Rectal smooth muscle tissue (tissue), 1 donor: ENCODE measurements around the gene FAF2.
"Not testable (repeated sequence)": the region's sequence is repeated elsewhere in the genome, so short reads cannot be mapped to it uniquely, and the experiment has no call there.

ENCODE experiments used
- H3K27ac ChIP-seq: one replicate; pipeline ENCODE4 v1.7.0; 2013; ENCODE audit warnings: low read depth, low read length, inconsistent platforms
- H3K27me3 ChIP-seq: one replicate; pipeline ENCODE4 v1.7.0; 2013; ENCODE audit warnings: low read length; ENCODE audit not compliant: control insufficient read depth, insufficient read depth
- H3K36me3 ChIP-seq: one replicate; pipeline ENCODE4 v1.7.0; 2013; ENCODE audit warnings: low read length; ENCODE audit not compliant: control insufficient read depth, insufficient read depth
- H3K4me1 ChIP-seq: one replicate; pipeline ENCODE4 v1.7.0; 2013; ENCODE audit warnings: low read length; ENCODE audit not compliant: control insufficient read depth, insufficient read depth
- H3K4me3 ChIP-seq: one replicate; pipeline ENCODE4 v1.7.0; 2013; ENCODE audit warnings: low read length
- H3K9ac ChIP-seq: one replicate; pipeline ENCODE4 v1.7.0; 2013; ENCODE audit warnings: low read length

Gene FAF2

DNA sequence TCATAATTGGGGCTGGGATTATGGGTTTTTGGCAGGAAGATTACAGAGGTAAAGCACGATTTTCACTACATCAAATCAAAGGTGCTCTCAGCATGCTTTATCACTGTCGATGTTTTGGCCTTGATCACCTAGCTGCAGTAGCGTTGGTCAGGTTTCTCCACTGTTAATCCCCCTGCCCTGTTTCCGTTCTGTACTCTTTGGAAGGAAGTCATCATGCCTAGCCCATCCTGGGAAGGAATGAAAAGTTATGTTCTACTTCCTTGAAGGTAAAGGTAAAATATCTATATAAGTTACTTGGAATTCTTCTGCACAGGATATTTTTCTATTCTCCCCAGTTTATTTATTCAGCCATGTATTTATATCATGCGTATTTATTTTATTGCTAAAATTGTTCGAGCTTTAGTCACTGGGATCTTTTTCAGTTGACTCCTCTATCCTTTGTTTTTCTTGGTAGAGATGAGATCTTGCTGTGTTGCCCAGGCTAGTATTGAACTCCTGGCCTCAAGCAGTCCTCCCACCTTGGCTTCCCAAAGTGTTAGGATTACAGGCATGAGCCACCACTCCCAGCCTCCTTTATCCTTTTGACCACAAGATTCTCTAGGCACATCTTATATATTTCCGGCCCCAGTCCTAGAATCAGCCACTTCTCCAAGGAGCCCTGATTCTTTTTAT, 25.3 kb downstream of the FAF2 start:
- H3K36me3 ChIP-seq, result peaks cover 2% of the 10 kb centered on the region

DNA sequence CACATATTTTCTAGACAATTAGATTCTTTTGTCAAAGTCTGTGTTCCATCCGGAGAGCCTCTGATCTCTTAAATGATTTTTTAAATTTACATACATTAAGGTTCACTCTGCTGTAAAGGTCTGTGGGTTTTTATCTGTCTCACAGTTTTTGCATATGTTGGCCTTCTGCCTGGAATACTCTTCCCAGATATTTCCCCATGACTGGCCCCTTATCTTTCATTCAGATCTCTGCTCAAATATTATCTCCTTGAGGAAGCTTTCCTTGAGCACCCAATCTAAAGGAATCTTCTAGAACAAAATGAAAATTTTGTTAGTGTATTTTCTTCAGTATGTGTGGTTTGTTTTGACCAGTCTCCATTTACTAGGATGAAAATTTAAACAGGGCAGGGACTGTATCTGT, 26.3 kb downstream of the FAF2 start:
- no peak overlapping the region for H3K4me3 ChIP-seq
- no peaks in the 10 kb centered on the region for H3K4me1 ChIP-seq
- no peaks in the 10 kb centered on the region for H3K27me3 ChIP-seq
- no peak overlapping the region for H3K27ac ChIP-seq
- H3K9ac ChIP-seq, result no peak overlapping the region
- peaks cover 2% of the 10 kb centered on the region for H3K36me3 ChIP-seq

More for the DNA sequence above, 25.3 kb downstream of the FAF2 start:
- Histone ChIP-seq H3K27me3 (no peaks in the 10 kb centered on the region), H3K4me3 (no peak overlapping the region), H3K9ac (no peak overlapping the region), H3K4me1 (no peaks in the 10 kb centered on the region), H3K27ac (no peak overlapping the region)

DNA sequence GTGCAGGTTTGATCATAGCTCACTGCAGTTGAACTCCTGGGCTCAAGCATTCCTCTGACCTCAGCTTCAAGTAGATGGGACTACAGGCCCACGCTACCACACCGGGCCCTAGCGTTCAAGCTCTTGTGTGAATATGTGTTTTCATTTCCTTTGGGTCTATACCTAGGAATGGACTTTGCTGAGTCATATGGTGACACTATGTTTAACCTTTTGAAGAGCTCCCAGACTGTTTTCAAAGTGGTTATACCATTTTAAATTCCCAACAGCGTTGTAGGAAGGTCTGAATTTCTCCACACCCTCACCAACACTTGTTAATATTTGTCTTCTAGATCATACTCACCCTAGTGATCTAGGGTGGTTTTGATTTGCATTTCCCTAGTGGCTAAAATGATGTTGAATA, 33.5 kb downstream of the FAF2 start:
- H3K4me1 ChIP-seq, result no peaks in the 10 kb centered on the region
- H3K4me3 ChIP-seq, result no peak overlapping the region
- H3K9ac ChIP-seq, result no peak overlapping the region
- no peaks in the 10 kb centered on the region for H3K27me3 ChIP-seq
- peaks cover 7% of the 10 kb centered on the region for H3K36me3 ChIP-seq
- H3K27ac ChIP-seq, result no peak overlapping the region

DNA sequence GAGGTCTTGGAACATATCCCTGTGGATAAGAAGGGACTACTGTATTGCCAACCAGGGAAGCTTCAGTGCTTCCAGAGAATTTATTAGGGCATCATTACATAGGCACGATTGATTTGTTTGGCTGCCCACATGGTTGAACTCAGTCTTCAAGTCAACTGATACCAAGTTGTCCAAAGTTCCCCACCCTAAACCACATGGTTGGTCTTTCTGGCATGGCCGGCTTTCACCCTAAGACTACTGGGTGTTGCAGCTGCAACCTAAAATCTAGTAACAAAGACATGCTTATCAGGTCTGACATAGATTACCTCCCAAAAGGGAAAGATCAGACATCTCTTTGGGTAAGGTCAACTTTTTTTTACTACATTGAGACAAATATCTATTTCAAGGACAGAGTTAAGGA, 37.0 kb downstream of the FAF2 start:
- Histone ChIP-seq H3K36me3 (peaks cover 7% of the 10 kb centered on the region), H3K27ac (no peak overlapping the region), H3K9ac (no peak overlapping the region), H3K4me3 (no peak overlapping the region), H3K4me1 (no peaks in the 10 kb centered on the region), H3K27me3 (no peaks in the 10 kb centered on the region)

DNA sequence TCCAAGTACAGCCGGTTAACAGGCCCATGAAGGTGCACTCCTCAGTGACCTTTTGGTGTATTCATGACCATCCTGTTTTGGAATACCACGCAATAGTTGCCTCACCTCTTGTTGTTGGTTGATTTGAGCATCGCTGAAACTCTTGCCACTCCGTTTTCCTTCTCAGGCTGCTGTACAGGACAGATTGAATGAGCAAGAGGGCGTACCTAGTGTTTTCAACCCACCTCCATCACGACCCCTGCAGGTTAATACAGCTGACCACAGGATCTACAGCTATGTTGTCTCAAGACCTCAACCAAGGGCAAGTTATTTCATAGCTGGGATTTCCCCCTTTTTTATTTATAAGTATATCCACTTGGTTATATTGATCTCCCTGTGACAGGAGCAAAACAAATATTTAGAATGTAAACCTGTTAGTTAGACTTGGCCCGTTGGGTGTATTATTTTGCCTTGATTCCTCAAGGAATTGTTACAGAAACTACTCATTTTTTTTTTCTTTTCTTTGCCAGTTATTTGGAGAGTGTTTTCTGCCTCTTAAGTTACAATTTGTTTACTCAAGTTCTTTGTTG, 38.1 kb downstream of the FAF2 start:
- Histone ChIP-seq H3K36me3 (peaks cover 9% of the 10 kb centered on the region), H3K27ac (no peak overlapping the region), H3K4me1 (no peaks in the 10 kb centered on the region), H3K4me3 (no peak overlapping the region), H3K27me3 (no peaks in the 10 kb centered on the region), H3K9ac (no peak overlapping the region)

DNA sequence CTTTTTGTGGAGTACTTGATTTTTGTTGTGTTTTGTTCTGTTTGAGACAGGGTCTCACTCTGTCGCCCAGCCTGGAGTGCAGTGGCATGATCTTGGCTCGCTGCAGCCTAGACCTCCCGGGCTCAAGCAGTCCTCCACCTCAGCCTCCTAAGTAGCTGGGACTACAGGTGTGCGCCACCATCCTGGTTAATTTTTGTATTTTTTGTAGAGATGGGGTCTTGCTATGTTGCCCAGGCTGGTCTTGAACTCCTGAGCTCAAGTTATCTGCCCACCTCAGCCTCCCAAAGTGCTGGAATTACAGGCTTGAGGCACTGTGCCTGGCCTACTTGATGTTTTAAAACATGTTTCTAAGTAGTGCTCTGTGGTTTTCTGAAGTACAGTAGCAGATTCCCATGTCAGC, 39.0 kb downstream of the FAF2 start:
- not testable (repeated sequence) for H3K4me1 ChIP-seq, H3K27me3 ChIP-seq, H3K36me3 ChIP-seq, H3K27ac ChIP-seq, H3K9ac ChIP-seq, H3K4me3 ChIP-seq

DNA sequence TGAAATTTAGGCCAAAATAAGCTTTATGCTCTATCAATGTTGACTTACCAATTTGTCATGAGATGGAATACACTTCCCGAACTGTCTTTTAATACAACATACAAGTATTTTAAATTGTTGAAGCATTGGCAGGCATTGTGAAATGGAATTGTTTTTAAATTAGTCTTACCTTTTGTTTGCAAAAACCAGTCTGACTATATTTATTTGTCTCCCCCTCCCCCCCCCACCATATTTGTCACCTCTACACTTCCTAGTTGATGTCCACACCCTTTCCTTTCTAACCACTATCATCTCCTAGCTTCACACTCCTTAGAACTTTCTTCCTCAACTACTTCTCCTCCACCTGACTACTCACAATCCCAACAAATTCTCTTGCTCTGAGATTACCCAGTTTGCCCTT, 40.9 kb downstream of the FAF2 start:
- Histone ChIP-seq H3K9ac (no peak overlapping the region), H3K27me3 (no peaks in the 10 kb centered on the region), H3K4me1 (no peaks in the 10 kb centered on the region), H3K27ac (no peak overlapping the region), H3K36me3 (peaks cover 18% of the 10 kb centered on the region), H3K4me3 (no peak overlapping the region)

DNA sequence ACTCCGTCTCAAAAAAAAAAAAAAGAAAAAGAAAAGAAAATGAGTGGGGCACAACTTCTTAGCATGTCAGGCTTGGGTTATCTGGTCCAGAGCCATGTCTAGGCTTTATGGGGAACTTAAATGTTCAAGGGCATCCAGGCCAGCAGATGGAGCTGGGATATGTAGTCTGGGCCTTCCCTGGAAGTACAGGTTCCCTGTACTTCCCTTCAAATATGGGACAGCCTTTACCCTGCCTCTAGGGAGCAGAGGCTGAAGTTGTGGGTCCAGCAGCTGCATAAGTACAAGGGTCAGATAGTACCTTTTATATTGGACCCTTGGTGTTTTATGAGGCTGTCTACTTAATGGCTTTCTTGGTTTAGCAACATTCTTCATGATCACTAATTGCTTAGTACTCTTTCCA, 42.1 kb downstream of the FAF2 start:
- Histone ChIP-seq H3K9ac (no peak overlapping the region), H3K4me3 (no peak overlapping the region), H3K4me1 (no peaks in the 10 kb centered on the region), H3K27me3 (no peaks in the 10 kb centered on the region), H3K36me3 (peaks cover 21% of the 10 kb centered on the region), H3K27ac (no peak overlapping the region)

DNA sequence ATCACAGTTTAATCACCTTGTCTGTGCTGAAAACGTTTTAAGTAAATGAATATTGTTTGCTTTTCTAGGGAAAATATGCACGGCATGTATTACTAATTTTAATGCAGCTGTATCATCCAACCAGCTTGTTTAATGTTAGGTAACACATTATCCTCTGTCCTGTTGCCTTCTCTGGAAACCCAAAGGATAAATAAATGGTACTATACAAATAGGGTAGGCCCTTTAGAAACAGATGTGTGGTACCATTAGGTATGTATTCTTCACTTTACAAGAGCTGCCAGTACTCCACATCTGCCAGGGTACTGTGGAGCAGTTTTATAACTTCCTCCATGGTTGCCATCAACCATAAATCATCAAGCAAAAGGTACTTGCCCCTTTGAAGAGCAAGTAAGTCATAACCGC, 42.9 kb downstream of the FAF2 start:
- H3K9ac ChIP-seq, result no peak overlapping the region
- no peak overlapping the region for H3K27ac ChIP-seq
- H3K4me1 ChIP-seq, result no peaks in the 10 kb centered on the region
- peaks cover 24% of the 10 kb centered on the region for H3K36me3 ChIP-seq
- no peaks in the 10 kb centered on the region for H3K27me3 ChIP-seq
- H3K4me3 ChIP-seq, result no peak overlapping the region

DNA sequence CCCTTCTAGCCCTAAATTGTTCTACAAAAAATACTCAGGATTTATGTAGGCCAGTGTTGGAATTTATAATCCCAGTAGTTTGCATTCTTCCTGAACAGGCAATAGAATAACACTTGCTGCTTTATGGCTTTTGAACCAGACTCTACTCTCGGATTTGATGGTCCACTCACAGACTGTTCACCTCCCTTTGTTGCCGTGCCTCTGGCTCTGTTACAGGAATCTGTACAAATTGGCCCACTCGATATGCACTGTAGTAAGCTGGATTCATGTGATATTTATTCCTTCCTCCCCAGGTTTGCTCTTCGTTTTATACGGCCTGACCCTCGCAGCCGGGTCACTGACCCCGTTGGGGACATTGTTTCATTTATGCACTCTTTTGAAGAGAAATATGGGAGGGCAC, 43.7 kb downstream of the FAF2 start:
- no peaks in the 10 kb centered on the region for H3K4me1 ChIP-seq
- no peak overlapping the region for H3K9ac ChIP-seq
- peaks cover 32% of the 10 kb centered on the region for H3K36me3 ChIP-seq
- H3K27me3 ChIP-seq, result no peaks in the 10 kb centered on the region
- H3K4me3 ChIP-seq, result no peak overlapping the region
- H3K27ac ChIP-seq, result no peak overlapping the region

DNA sequence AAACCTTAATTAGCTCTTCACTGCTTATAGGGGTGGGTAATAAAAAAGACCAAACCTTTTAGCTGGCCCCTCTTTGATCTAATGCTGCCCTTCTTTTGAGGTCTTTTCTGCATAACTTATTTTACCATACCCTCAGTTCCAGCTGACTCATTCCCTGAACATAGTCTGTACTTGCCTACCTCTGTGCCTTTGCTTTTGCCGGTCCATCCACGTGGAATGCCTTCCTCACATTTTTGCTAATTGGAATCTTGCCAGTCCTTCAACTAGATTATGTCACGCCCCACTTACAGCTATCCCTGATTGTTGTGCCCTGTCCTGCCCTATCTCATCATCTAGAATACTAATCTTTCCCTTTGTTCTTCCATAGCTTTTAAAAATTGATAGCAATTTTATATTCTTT, 44.2 kb downstream of the FAF2 start:
- Histone ChIP-seq H3K4me3 (no peak overlapping the region), H3K9ac (no peak overlapping the region), H3K27ac (no peak overlapping the region), H3K4me1 (no peaks in the 10 kb centered on the region), H3K27me3 (no peaks in the 10 kb centered on the region), H3K36me3 (peaks cover 32% of the 10 kb centered on the region)

DNA sequence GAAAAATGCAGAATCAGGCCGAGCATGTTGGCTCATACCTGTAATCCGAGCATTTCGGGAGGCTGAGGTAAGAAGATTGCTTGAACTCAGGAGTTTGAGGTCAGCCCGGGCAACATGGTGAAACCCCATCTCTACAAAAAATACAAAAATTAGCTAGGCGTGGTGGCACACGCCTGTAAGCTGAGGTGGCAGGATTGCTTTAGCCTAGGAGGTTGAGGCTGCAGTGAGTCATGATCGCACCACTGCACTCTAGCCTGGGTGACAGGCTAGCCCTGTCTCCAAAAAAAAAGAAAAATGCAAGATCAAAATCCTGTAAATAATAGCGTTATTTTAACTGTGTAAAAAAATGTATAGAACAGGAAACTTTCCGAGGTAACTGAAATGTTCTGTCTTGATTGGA, 49.7 kb downstream of the FAF2 start:
- Histone ChIP-seq H3K27ac (no peak overlapping the region), H3K4me1 (no peaks in the 10 kb centered on the region), H3K36me3 (peaks cover 39% of the 10 kb centered on the region)

DNA sequence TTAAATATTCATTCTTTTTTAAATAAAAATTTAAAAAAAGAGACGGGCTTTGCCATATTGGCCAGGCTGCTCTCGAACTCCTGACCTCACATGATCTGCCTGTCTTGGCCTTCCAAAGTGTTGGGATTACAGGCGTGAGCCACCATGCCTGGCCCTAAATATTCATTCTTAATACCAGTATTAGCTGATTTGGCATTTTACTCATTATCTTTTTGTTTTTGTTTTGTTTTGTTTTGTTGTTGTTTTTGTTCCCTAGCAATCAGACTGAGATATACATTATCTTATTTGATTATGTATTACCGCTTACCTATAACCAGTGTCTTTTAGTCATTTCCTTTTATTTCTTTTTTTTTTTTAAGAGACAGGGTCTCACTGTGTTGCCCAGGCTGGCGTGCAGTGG, 51.1 kb downstream of the FAF2 start:
- H3K9ac ChIP-seq, result no peak overlapping the region
- H3K4me1 ChIP-seq, result no peaks in the 10 kb centered on the region
- no peaks in the 10 kb centered on the region for H3K27me3 ChIP-seq
- peaks cover 30% of the 10 kb centered on the region for H3K36me3 ChIP-seq
- no peak overlapping the region for H3K27ac ChIP-seq
- H3K4me3 ChIP-seq, result no peak overlapping the region

More for the DNA sequence above, 49.7 kb downstream of the FAF2 start:
- Histone ChIP-seq H3K27me3 (no peaks in the 10 kb centered on the region), H3K4me3 (no peak overlapping the region), H3K9ac (no peak overlapping the region)
